ENCODE measurements around the gene NEK1.
A peak's percentile ranks its signal among the peaks of the same experiment; 100 is the strongest.

Gene NEK1

DNA sequence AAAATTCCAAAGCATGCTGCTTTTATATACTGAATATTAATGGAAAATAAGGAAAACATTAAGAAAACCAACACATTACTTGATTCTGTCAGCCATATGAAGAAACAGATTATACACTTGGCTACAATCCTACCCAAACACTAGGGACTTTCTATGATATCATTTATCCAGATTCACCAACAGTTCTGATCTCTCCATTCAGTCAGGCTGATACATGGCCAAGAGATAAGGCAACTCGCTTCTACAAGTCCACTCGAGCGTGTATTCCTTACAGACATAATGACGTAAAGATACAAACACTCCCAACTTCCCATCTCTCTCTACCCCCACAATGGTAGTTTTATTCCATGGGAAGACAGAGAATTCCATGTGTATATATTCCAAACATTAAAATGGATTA, 44.5 kb downstream of the NEK1 start:
- Histone ChIP-seq H3K4me3 (ENCODE audit: low read depth in 1 of 2, low read length in 2 of 2) (no peak overlapping the region), H3K79me2 (ENCODE audit: insufficient read depth, low read length) (no peaks in the 10 kb centered on the region), H3K36me3 (ENCODE audit: insufficient read depth, low read length) (peaks cover 4% of the 10 kb centered on the region; the same call in 1 of the 2 replicates), H2AFZ (ENCODE audit: low read depth, low read length) (no peak overlapping the region), H3K4me1 (ENCODE audit: insufficient read depth, low read length) (no peaks in the 10 kb centered on the region), H3K27ac (ENCODE audit: low read length) (no peak overlapping the region), H4K20me1 (ENCODE audit: insufficient read depth, low read length) (no peaks in the 10 kb centered on the region), H3K9me3 (ENCODE audit: insufficient read depth, low read length, severe bottlenecking) (no peaks in the 10 kb centered on the region), H3K27me3 (ENCODE audit: insufficient read depth, low read length, poor library complexity) (no peaks in the 10 kb centered on the region), H3K9ac (ENCODE audit: low read depth, low read length) (no peak overlapping the region), H3K4me2 (ENCODE audit: insufficient read depth, low read length) (no peak overlapping the region)
- no peak for TF ChIP-seq EZH2 (IDR thresholded peaks at IDR 0.05; ENCODE audit: borderline replicate concordance, low read depth, low read length, severe bottlenecking)
- TF ChIP-seq, protein P1, sequence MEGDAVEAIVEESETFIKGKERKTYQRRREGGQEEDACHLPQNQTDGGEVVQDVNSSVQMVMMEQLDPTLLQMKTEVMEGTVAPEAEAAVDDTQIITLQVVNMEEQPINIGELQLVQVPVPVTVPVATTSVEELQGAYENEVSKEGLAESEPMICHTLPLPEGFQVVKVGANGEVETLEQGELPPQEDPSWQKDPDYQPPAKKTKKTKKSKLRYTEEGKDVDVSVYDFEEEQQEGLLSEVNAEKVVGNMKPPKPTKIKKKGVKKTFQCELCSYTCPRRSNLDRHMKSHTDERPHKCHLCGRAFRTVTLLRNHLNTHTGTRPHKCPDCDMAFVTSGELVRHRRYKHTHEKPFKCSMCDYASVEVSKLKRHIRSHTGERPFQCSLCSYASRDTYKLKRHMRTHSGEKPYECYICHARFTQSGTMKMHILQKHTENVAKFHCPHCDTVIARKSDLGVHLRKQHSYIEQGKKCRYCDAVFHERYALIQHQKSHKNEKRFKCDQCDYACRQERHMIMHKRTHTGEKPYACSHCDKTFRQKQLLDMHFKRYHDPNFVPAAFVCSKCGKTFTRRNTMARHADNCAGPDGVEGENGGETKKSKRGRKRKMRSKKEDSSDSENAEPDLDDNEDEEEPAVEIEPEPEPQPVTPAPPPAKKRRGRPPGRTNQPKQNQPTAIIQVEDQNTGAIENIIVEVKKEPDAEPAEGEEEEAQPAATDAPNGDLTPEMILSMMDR (IDR thresholded peaks at IDR 0.05; ENCODE audit: borderline replicate concordance, extremely low read depth, low read length, poor library complexity, severe bottlenecking) = no peak
- DNase-seq (no peak), ATAC-seq (ENCODE audit: insufficient read depth, low read depth) (no peak)

- Histone ChIP-seq H3K36me3 (ENCODE audit: insufficient read depth, low read length) (no peaks in the 10 kb centered on the region; the same call in 1 of the 2 replicates), H3K27ac (ENCODE audit: low read length) (no peak overlapping the region), H4K20me1 (ENCODE audit: insufficient read depth, low read length) (no peaks in the 10 kb centered on the region), H3K4me2 (ENCODE audit: insufficient read depth, low read length) (no peak overlapping the region), H3K4me3 (ENCODE audit: low read depth in 1 of 2, low read length in 2 of 2) (no peak overlapping the region), H3K9ac (ENCODE audit: low read depth, low read length) (no peak overlapping the region), H3K9me3 (ENCODE audit: insufficient read depth, low read length, severe bottlenecking) (no peaks in the 10 kb centered on the region), H3K79me2 (ENCODE audit: insufficient read depth, low read length) (no peaks in the 10 kb centered on the region), H3K27me3 (ENCODE audit: insufficient read depth, low read length, poor library complexity) (no peaks in the 10 kb centered on the region), H2AFZ (ENCODE audit: low read depth, low read length) (no peak overlapping the region), H3K4me1 (ENCODE audit: insufficient read depth, low read length) (no peaks in the 10 kb centered on the region)
- peak; percentile 83; the same call in 2 of the 3 replicates for ATAC-seq (ENCODE audit: insufficient read depth, low read depth)
- peak; percentile 24 for DNase-seq
- TF ChIP-seq, protein P1 (IDR thresholded peaks at IDR 0.05; ENCODE audit: borderline replicate concordance, extremely low read depth, low read length, poor library complexity, severe bottlenecking) = peak; percentile 72
- no peak for TF ChIP-seq EZH2 (IDR thresholded peaks at IDR 0.05; ENCODE audit: borderline replicate concordance, low read depth, low read length, severe bottlenecking)
Observed at GRCh38 chr4:169566021-169566818, 46.2 kb downstream of the NEK1 start.

DNA sequence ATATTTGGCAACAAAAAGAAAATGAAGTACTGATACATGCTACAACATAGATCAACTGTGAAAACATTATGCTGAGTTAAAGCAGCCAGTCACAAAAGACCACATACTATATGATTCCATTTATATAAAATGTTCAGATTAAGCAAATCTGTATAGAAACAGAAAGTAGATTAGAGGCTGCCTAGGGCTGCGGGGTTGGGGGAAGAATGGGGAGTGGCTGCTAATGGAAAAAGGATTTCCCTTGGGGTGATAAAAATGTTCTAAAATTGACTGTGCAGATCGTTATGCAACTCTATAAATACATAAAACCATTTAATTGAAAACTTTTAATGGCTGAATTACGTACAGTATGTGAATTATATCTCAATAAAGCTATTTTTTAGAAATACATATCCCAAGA, 46.8 kb downstream of the NEK1 start:
- no peak for ATAC-seq (ENCODE audit: insufficient read depth, low read depth)
- no peak overlapping the region for H3K9ac ChIP-seq (ENCODE audit: low read depth, low read length)
- DNase-seq = no peak
- no peaks in the 10 kb centered on the region for H3K4me1 ChIP-seq (ENCODE audit: insufficient read depth, low read length)
- no peaks in the 10 kb centered on the region for H3K27me3 ChIP-seq (ENCODE audit: insufficient read depth, low read length, poor library complexity)
- H3K79me2 ChIP-seq (ENCODE audit: insufficient read depth, low read length) = no peaks in the 10 kb centered on the region
- no peak overlapping the region for H3K4me2 ChIP-seq (ENCODE audit: insufficient read depth, low read length)
- no peak overlapping the region for H2AFZ ChIP-seq (ENCODE audit: low read depth, low read length)
- TF ChIP-seq, protein P1 (IDR thresholded peaks at IDR 0.05; ENCODE audit: borderline replicate concordance, extremely low read depth, low read length, poor library complexity, severe bottlenecking) = no peak
- no peak for TF ChIP-seq EZH2 (IDR thresholded peaks at IDR 0.05; ENCODE audit: borderline replicate concordance, low read depth, low read length, severe bottlenecking)
- H4K20me1 ChIP-seq (ENCODE audit: insufficient read depth, low read length) = no peaks in the 10 kb centered on the region
- no peak overlapping the region for H3K4me3 ChIP-seq (ENCODE audit: low read depth in 1 of 2, low read length in 2 of 2)
- H3K36me3 ChIP-seq (ENCODE audit: insufficient read depth, low read length) = no peaks in the 10 kb centered on the region
- H3K9me3 ChIP-seq (ENCODE audit: insufficient read depth, low read length, severe bottlenecking) = no peaks in the 10 kb centered on the region
- no peak overlapping the region for H3K27ac ChIP-seq (ENCODE audit: low read length)
